Measurements from ENCODE around the gene ESR1.

The ESR1 gene

DNA sequence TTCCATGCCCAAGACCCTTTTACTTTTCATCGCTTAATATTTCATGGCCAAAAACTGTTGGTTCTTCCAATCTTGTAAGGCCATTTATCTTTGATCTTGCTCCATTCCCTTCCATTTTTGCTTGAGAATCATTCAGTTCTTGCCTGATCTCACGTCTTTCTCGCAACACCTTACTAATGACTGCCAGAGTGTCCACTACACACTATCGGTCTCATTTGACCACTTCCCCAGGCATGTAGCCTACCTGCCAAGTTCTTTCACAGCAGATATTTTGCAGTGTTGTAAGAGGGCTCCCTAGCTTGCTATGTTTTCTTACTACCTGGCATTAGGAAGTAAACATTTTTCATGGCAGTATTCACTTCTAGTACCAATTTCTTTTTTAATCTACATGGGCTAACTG, 248.0 kb downstream of the ESR1 start:
- TF ChIP-seq, protein P1, sequence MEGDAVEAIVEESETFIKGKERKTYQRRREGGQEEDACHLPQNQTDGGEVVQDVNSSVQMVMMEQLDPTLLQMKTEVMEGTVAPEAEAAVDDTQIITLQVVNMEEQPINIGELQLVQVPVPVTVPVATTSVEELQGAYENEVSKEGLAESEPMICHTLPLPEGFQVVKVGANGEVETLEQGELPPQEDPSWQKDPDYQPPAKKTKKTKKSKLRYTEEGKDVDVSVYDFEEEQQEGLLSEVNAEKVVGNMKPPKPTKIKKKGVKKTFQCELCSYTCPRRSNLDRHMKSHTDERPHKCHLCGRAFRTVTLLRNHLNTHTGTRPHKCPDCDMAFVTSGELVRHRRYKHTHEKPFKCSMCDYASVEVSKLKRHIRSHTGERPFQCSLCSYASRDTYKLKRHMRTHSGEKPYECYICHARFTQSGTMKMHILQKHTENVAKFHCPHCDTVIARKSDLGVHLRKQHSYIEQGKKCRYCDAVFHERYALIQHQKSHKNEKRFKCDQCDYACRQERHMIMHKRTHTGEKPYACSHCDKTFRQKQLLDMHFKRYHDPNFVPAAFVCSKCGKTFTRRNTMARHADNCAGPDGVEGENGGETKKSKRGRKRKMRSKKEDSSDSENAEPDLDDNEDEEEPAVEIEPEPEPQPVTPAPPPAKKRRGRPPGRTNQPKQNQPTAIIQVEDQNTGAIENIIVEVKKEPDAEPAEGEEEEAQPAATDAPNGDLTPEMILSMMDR (IDR thresholded peaks at IDR 0.05; ENCODE audit: low read depth, low read length): no peak
- no peak overlapping the region for H3K4me3 ChIP-seq (replicated peaks in 1 of 2; ENCODE audit: low read depth in 2 of 2, low read length in 2 of 2)
- no peak for DNase-seq (ENCODE audit: low read depth in 2 of 2)

DNA sequence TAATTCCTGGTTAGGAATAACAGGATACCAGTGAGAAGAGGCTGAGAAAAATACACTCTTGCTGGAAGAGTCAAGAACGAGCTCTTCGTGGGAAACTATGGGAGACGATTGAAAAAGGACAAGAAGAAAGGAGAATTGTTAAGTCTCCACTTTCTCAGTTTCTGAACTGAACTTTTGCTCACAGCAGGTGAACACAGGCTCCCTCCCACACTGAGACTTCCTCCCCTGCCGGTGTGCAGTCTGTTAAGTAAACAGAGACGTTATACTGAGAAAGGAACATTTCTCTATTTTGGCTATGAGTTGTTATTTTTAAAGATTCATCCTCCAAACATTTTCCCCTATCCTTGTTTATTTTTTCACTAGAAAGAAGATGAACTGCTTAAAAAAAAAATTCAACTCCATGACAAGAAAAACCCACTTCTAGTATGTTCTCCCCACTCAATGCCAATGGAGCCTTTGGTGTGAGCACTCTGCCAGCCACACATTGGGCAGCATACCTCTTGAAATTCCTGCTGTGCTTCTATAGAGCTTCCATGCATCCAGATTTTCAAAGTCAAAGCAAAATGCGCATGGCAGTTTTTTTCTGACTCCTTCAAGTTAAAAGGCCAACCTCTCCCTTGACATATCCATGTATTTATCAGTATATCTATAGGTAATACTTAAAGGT, 250.5 kb downstream of the ESR1 start:
- no peak overlapping the region for H3K4me3 ChIP-seq (replicated peaks in 1 of 2; ENCODE audit: low read depth in 2 of 2, low read length in 2 of 2)
- TF ChIP-seq, protein P1 (IDR thresholded peaks at IDR 0.05; ENCODE audit: low read depth, low read length): no peak
- DNase-seq (ENCODE audit: low read depth in 2 of 2): no peak

DNA sequence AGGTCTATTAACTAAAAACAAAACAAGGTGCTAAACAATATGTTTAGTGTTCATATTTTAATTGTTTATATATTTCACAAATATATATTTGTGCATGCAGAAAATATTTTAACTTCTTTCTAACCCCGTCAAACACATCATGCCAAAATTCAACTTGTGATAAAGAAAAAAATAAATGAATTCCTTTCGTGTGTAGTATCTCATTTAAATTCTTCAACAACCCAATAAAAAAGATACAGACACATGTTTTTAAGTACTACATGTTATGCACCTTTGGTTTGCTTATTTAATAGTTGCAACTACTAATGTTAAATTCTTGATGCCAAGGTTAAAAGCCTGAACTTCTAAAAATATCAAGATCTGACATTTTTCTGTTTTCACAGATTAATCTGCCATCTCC, 252.4 kb downstream of the ESR1 start:
- TF ChIP-seq, protein P1 (IDR thresholded peaks at IDR 0.05; ENCODE audit: low read depth, low read length): no peak
- no peak overlapping the region for H3K4me3 ChIP-seq (replicated peaks in 1 of 2; ENCODE audit: low read depth in 2 of 2, low read length in 2 of 2)
- DNase-seq (ENCODE audit: low read depth in 2 of 2): no peak

DNA sequence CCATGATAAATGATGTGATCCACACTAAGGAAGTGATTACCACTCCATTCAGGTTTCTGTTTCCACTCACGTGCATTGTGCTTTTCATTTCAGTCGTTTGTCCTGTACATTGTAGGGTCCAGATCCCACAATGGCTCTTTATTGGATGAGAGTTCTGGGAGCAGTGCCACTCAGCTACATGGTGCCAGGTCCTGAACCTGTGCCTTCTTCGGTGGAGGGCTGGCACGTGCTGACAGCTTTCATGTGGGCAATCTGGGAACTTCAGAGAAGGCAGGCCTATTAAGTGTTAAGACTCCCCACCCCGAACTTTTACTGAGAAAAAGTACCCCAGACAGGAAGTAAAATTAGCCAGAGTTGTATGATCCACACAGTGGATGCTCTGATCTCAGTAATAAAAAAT, 255.0 kb downstream of the ESR1 start:
- no peak overlapping the region for H3K4me3 ChIP-seq (replicated peaks in 1 of 2; ENCODE audit: low read depth in 2 of 2, low read length in 2 of 2)
- TF ChIP-seq, protein P1 (IDR thresholded peaks at IDR 0.05; ENCODE audit: low read depth, low read length): no peak
- no peak for DNase-seq (ENCODE audit: low read depth in 2 of 2)

DNA sequence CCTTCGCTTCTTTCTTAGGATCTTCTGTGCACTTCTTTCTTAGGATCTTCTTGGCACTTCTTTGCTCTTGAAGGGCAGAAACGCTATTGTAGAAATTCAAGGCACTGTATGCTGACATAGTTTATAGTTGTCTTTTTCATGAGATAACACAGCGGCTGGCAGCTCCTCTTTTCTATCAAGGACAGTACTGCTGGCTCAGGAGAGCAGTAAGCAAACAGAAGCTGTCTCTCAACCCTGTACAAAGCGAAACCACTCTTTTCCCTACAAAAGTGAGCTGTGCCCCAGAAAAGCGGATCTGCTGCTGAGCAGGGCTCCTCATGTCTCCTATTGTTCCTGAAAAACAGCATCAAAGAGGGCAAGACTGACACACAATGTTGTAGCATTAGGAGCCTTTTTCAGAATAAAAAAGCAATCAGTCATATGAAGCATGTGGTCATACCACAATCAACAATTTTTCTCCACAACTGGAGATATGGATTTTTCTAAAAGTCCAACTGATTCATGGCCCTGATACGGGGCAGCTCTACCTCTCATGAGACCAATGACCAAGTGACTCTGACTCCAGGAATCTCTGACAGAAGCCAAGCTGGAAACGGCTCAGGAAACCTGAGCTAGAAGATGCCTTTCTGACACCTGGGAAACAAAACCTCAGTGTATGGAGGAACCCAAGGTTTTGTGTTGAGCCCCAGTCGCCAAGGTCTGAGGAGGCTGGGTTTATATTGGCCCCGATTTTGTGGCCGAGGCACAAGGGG, 255.9 kb downstream of the ESR1 start:
- H3K4me3 ChIP-seq (replicated peaks in 1 of 2; ENCODE audit: low read depth in 2 of 2, low read length in 2 of 2): no peak overlapping the region
- TF ChIP-seq, protein P1 (IDR thresholded peaks at IDR 0.05; ENCODE audit: low read depth, low read length): no peak
- DNase-seq (ENCODE audit: low read depth in 2 of 2): no peak

DNA sequence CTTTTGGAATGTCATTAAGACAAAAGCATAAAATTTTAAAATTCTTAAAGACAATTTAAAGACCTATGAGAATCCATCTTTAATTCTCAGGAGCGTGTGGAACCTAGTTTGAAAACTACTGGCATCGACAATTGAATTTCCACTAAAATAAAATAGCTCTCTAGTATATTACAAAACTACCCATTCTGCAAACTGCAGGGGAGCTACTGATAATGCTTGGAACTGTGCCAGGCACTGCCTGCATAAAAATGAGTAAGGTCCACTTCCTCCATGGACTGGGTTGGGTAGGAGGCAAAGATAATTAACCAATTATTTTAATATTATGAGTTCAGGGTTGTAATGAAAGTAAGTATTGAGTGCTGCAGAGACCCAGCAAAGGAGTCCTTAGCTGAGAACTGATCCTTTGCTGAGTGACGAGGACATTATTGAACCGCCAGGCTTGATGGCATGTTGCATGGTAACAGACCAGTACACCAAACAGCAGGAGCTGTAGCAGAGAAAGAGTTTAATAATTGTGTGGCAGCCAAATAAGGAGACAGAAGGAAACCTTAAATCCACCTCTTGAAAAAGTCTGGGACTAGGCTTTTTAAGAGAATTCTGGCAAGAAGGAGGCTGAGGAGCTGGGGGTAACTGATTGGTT, 261.3 kb downstream of the ESR1 start:
- no peak overlapping the region for H3K4me3 ChIP-seq (replicated peaks in 1 of 2; ENCODE audit: low read depth in 2 of 2, low read length in 2 of 2)
- peak; percentile 21 to 56 for DNase-seq (ENCODE audit: low read depth in 2 of 2)
- TF ChIP-seq, protein P1 (IDR thresholded peaks at IDR 0.05; ENCODE audit: low read depth, low read length): no peak

Data from cardiac fibroblast (primary cell).